Adrenal gland (tissue), 12 donors: ENCODE data around the gene RMDN3. TPM values are rescaled to one million over a fixed set of nuclear protein-coding genes. Genes with fewer than 3 reads are reported as not detected.

Experiments
- DNase-seq, 7 donors: peaks; one replicate each; pipeline ENCODE4 v3.0.0-alpha.2; 2019 to 2020
- H3K27ac ChIP-seq, 5 donors: fragments of 200-600 bp; sonication (generic) in 4 of 5; 1 replicate in 3 of 5; 2 replicates in 2 of 5; pipeline versions ENCODE4 v1.5.1 to v1.8.0; 2016 to 2020; ENCODE audit warnings: mild to moderate bottlenecking in 1 of 5
- H3K27me3 ChIP-seq: fragments of 200-600 bp; 2 replicates; pipeline ENCODE4 v1.8.0; 2021
- H3K36me3 ChIP-seq, 2 donors: fragments of 200-600 bp; replicated peaks in 1 of 2; 1 replicate in 1 of 2; 2 replicates in 1 of 2; pipeline versions ENCODE4 v1.5.1 to v1.8.0; 2018 to 2022
- H3K4me1 ChIP-seq, 2 donors: fragments of 200-600 bp; replicated peaks in 1 of 2; 1 replicate in 1 of 2; 2 replicates in 1 of 2; pipeline versions ENCODE4 v1.5.1 to v1.8.0; 2018 to 2021
- H3K4me3 ChIP-seq, 4 donors: fragments of 200-600 bp; sonication (generic) in 3 of 4; one replicate each; pipeline ENCODE4 v1.5.1; 2016 to 2018
- H3K9me3 ChIP-seq, 3 donors: fragments of 200-600 bp; sonication (generic) in 1 of 3; replicated peaks in 1 of 3; 1 replicate in 2 of 3; 2 replicates in 1 of 3; pipeline versions ENCODE4 v1.5.1 to v1.8.0; 2016 to 2021
- POLR2A ChIP-seq, 2 donors: fragments of 450-650 bp; IDR thresholded peaks; one replicate each; pipeline ENCODE4 v1.6.1; 2017; ENCODE audit warnings: antibody characterized with exemption in 2 of 2, mild to moderate bottlenecking in 2 of 2, moderate library complexity in 1 of 2
- WGBS, 4 donors: extraction: QIAGEN DNeasy Blood & Tissue Kit in 2 of 4; methylation state at CpG; one replicate each; pipeline versions ENCODE4 v1.1.5 to v1.1.7; 2013 to 2017; 5-methylcytosine and 5-hydroxymethylcytosine counted together
- intact Hi-C, 2 donors: fragments of 100-400 bp; cut with DNase I; formaldehyde crosslinking; loops; one replicate each; pipeline versions ENCODE4 v1.14.1 to v1.15.0; 2022 to 2023
- polyA plus RNA-seq, 3 donors: library from polyadenylated mRNA; stranded (reverse); fragments of 200-250 nt in 2 of 3; fragments of 350-450 nt in 1 of 3; fragmentation: Illumina TruSeq in 1 of 3; extraction: RNeasy Lipid Tissue Mini Kit (QIAGEN cat#74804) in 1 of 3; gene quantifications; one replicate each; pipeline ENCODE4 v1.2.3, GENCODE V29; 2013 to 2014
- total RNA-seq, 9 donors: library from RNA; depleted of rRNA in 4 of 9; stranded (reverse); fragments of >200 nt in 4 of 9; fragments of 120-200 nt in 1 of 9; fragmentation: NEBNext Ultra II Directional in 1 of 9; extraction: Animal tissue kit (Norgen Biotek cat#: 25700) in 1 of 9; gene quantifications; one replicate each; pipeline versions ENCODE4 v1.1.0 to v1.2.4, GENCODE V29; 2013 to 2023
- TF ChIP-seq, protein P1 (sequence below), 6 experiments: fragments of 450-650 bp in 4 of 6; fragments of 200-600 bp in 2 of 6; sonication (generic) in 1 of 6; IDR thresholded peaks; 1 replicate in 5 of 6; 2 replicates in 1 of 6; pipeline versions ENCODE4 v1.5.1 to v1.8.0; 2016 to 2021; ENCODE audit warnings: antibody characterized with exemption in 6 of 6, mild to moderate bottlenecking in 2 of 6, moderate library complexity in 1 of 6
- donor health status: healthy with polysubstance abuse.
- donor health status: Bipolar disorder and iron deficiency.
- donor health status: DM: yes; HTN: yes; CAD: no.
- donor health status: DM: no; HTN: no; CAD: no.
- donor health status: DM: no; HTN: no; CAD: no.
- donor health status: DM: yes; HTN: yes; CAD: no.

The RMDN3 gene
- total and polyA plus RNA-seq, 12 donors = 19.2 to 50.1 (median 32.5) TPM

DNA sequence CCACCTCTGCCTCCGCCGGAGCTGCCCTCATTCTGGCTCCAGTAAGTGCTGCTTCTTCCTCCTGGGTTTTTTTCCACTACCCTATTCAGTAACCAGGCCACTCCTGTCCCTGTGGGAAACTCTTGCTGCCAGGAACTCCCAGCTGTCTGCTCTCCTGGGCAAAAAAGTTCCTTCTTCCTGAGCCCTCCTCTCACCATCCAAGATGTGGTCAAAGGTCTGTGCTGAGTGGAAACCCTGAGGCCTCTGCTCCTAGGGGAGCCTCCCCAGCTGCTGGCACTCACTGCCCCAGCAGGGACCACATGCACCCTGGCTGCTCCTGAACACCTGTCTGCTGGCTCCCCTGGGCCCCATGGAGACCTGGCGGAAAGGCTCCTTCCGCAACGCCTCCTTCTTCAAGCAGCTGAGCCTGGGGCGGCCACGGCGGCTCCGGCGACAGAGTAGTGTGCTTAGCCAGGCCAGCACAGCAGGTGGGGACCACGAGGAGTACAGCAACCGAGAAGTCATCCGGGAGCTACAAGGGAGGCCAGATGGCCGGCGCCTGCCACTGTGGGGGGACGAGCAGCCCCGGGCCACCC lies 15.2 kb upstream of the RMDN3 start:
- no peaks in the 10 kb centered on the region for H3K9me3 ChIP-seq
- intact Hi-C loops = no loop called here
- peak overlapping the region in 2 of 5 donors; percentile 57 to 59 for H3K27ac ChIP-seq
- no peaks in the 10 kb centered on the region for H3K27me3 ChIP-seq
- TF ChIP-seq, protein P1, sequence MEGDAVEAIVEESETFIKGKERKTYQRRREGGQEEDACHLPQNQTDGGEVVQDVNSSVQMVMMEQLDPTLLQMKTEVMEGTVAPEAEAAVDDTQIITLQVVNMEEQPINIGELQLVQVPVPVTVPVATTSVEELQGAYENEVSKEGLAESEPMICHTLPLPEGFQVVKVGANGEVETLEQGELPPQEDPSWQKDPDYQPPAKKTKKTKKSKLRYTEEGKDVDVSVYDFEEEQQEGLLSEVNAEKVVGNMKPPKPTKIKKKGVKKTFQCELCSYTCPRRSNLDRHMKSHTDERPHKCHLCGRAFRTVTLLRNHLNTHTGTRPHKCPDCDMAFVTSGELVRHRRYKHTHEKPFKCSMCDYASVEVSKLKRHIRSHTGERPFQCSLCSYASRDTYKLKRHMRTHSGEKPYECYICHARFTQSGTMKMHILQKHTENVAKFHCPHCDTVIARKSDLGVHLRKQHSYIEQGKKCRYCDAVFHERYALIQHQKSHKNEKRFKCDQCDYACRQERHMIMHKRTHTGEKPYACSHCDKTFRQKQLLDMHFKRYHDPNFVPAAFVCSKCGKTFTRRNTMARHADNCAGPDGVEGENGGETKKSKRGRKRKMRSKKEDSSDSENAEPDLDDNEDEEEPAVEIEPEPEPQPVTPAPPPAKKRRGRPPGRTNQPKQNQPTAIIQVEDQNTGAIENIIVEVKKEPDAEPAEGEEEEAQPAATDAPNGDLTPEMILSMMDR (IDR thresholded peaks at IDR 0.05) = no peak
- no peak for TF ChIP-seq POLR2A (IDR thresholded peaks at IDR 0.05)
- peaks cover 25 to 29% of the 10 kb centered on the region in 2 donors for H3K4me1 ChIP-seq
- DNase-seq = no peak
- H3K36me3 ChIP-seq = peaks cover 0 to 35% of the 10 kb centered on the region in 2 donors
- 64 to 90% (median 81%) methylated on average over 2 to 17 of the region's 17 CpGs for WGBS, 4 donors
- no peak overlapping the region for H3K4me3 ChIP-seq

DNA sequence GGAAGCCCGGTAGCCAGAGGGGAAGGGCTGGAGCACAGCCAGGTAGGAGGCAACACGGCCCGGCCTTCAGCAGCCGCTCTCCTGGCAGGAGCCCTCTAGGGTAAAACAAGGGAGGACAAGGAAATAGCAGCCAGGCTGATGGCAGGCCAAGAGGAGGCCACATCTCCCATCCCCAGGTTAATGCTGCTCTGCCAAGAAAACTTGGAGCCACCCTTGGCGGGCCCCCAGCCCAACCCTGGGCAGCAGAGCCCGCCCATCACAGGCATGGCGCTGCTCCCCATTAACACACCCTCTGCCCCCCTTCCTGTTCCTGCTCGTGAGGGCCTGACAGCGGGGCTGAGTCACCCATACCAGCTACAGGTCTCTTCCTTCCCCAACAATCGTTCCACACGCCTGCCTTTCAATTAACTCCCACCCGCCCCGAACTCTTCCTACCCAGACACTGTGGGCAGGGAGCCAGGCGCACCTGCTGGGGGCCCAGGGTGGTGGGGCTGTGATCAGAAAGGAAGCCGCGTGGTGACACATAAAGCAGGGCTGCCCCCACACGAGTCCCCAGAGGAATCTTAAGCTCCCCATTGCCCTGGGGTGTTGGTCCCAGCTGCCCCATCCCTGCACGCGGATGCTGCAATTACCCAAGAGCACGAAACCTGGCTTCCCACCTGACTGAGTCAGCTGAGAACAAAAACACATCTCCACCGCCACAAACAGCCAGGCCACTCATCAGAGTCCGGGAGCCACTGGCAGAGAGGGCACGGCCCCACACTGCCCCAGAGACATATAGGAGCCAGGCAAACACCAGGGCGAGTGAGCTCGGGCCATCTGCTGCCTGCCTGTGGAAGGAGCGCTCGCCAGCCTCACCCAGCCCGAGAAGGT lies 14.5 kb upstream of the RMDN3 start, which contains the start of gene C15orf62:
TSS of gene C15orf62 (plus strand) at position 707 of the 873 bp plus-strand sequence. CDS start 516 bp downstream, outside the sequence.
- 38 to 55% (median 50%) methylated on average over 14 to 28 of the region's 28 CpGs for WGBS, 4 donors
- Histone ChIP-seq H3K27me3 (no peaks in the 10 kb centered on the region), H3K36me3 (peaks cover 0 to 28% of the 10 kb centered on the region in 2 donors), H3K4me1 (peaks cover 30 to 36% of the 10 kb centered on the region in 2 donors), H3K27ac (peak within 1 kb of the TSS in 3 of 5 donors; percentile 47 to 59 (median 57)), H3K4me3 (no peak within 1 kb of the TSS), H3K9me3 (no peaks in the 10 kb centered on the region)
- DNase-seq = peak; percentile 56 to 81 (median 73)
- intact Hi-C loops = no loop called here
- no peak for TF ChIP-seq POLR2A (IDR thresholded peaks at IDR 0.05)
- TF ChIP-seq, protein P1 (IDR thresholded peaks at IDR 0.05) = no peak

DNA sequence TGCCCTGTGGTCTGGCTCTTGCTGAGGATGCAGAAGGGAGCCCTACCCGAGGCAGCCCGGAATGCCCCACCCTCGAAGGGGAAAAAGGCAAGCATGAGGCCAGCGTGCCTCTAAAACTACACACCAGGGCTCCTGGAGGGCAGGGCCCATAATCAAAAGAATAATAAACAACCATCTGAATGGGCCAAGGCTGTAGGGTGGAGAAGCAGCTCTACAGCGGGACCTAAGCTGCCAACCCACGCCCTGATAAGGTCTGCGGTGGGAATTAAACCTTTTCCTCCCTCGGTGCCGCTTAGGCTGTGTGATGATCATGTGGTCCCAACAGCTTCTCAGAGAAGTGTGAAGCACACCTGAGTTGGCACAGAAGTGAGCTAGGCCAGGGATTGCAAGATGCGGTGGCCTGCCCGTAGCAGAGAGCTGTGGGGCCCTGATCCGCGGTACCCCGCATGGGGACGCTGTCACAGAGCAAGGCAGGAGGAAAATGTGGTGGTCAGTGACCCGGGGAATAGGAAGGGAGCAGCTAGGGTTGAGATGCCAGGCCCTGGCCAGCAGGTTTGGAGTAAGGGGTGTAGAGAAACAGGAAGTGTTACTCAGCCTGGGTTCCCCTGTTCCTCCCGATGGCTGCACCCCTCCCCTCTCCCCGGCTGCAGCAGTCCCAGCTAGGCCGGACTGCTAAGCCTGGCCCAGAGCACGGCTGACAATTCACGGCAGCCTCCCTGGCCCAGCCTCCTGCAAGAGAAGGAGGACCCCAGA lies 13.6 kb upstream of the RMDN3 start:
- TF ChIP-seq, protein P1 (IDR thresholded peaks at IDR 0.05) = no peak
- no peak for TF ChIP-seq POLR2A (IDR thresholded peaks at IDR 0.05)
- intact Hi-C loops = no loop called here
- Histone ChIP-seq H3K36me3 (peaks cover 0 to 20% of the 10 kb centered on the region in 2 donors), H3K27ac (peak overlapping the region in 3 of 5 donors; percentile 47 to 59 (median 57)), H3K27me3 (no peaks in the 10 kb centered on the region), H3K9me3 (no peaks in the 10 kb centered on the region), H3K4me1 (peaks cover 38 to 45% of the 10 kb centered on the region in 2 donors), H3K4me3 (no peak overlapping the region)
- WGBS, 4 donors = 71 to 82% (median 79%) methylated on average over 11 to 21 of the region's 21 CpGs
- no peak for DNase-seq
